Fibroblast of pulmonary artery (primary cell): ENCODE results near the gene SLC44A3.

Experiments used
- DNase-seq: peaks from one replicate; pipeline ENCODE4 v3.0.0-alpha.2; 2010; ENCODE audit warnings: low read depth
- H3K4me3 ChIP-seq: replicated peaks from 2 replicates; pipeline ENCODE4 v1.5.1; 2011; ENCODE audit warnings: low read depth, mild to moderate bottlenecking, control low read depth, low read length, moderate library complexity
- TF ChIP-seq, protein P1 (sequence below): IDR thresholded peaks from 2 replicates; pipeline ENCODE4 v1.5.1; 2011; ENCODE audit warnings: mild to moderate bottlenecking, control low read depth, low read length, inconsistent platforms; ENCODE audit errors: missing control alignments

The SLC44A3 gene

DNA sequence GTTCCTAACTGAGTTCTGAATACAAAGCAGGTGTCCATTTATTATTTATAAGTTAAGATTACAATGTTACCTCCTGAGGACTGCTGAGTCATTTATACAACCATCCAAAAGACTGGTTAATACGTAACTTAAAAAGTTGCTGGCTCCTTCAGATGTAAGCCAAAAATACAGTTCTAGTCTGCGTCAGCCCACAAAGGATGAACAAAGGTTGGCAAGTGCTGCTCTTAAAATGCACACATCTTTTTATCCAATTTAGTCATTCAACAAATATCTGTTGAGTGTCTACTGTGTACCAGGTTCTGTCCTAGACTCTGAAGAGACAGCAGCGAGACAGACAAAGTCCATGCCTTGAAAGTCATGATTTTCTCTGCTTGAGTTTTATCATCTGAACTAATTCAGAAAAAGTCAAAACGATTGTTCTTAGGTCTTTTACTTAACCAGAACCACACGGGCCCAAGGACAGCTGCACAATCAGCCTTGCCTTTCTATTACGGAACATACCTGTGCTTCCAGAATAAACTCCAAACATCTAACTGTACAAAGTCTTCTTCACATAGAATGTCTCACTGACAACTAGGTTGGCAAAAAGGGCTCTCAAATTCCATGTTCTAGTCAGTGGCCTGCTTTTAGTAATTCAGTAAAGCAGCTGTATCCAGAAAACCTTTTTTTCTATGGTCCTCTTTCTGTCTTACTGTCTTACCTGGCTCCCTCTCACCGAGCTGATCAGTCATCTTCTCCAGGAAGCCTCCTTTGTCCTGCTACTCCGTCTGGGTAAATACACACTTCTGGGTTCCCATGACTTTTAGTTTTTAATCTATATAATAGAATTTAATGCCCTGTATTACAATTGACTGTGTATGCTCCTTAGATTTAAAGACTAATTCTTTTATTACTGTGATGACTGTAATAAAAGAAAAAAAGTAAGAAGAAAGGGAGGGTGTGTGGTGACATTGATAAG lies 122.3 kb downstream of the SLC44A3 start:
- no peak for DNase-seq
- TF ChIP-seq, protein P1, sequence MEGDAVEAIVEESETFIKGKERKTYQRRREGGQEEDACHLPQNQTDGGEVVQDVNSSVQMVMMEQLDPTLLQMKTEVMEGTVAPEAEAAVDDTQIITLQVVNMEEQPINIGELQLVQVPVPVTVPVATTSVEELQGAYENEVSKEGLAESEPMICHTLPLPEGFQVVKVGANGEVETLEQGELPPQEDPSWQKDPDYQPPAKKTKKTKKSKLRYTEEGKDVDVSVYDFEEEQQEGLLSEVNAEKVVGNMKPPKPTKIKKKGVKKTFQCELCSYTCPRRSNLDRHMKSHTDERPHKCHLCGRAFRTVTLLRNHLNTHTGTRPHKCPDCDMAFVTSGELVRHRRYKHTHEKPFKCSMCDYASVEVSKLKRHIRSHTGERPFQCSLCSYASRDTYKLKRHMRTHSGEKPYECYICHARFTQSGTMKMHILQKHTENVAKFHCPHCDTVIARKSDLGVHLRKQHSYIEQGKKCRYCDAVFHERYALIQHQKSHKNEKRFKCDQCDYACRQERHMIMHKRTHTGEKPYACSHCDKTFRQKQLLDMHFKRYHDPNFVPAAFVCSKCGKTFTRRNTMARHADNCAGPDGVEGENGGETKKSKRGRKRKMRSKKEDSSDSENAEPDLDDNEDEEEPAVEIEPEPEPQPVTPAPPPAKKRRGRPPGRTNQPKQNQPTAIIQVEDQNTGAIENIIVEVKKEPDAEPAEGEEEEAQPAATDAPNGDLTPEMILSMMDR: no peak
- no peak overlapping the region for H3K4me3 ChIP-seq
